Ishikawa (cell line): ENCODE results near the gene TMEM214.

Experiments
- CEBPB ChIP-seq: IDR thresholded peaks from 2 replicates; pipeline ENCODE4 v1.6.1; 2012
- EGR1 ChIP-seq: IDR thresholded peaks from 2 replicates; pipeline ENCODE4 v1.6.1; 2012
- EP300 ChIP-seq: IDR thresholded peaks from 2 replicates; pipeline ENCODE4 v1.6.1; 2012; ENCODE audit warnings: borderline replicate concordance
- FOXM1 ChIP-seq: IDR thresholded peaks from 2 replicates; pipeline ENCODE4 v1.6.1; 2012; ENCODE audit warnings: low read depth, borderline replicate concordance
- MAX ChIP-seq: IDR thresholded peaks from 2 replicates; pipeline ENCODE4 v1.6.1; 2012
- NFIC ChIP-seq: IDR thresholded peaks from 2 replicates; pipeline ENCODE4 v1.6.1; 2012
- RAD21 ChIP-seq: IDR thresholded peaks from 2 replicates; pipeline ENCODE4 v1.6.1; 2012; ENCODE audit warnings: low read depth
- REST ChIP-seq: IDR thresholded peaks from 2 replicates; pipeline ENCODE4 v1.6.1; 2012; ENCODE audit warnings: low read depth, mild to moderate bottlenecking
- TAF1 ChIP-seq: IDR thresholded peaks from 2 replicates; pipeline ENCODE4 v1.6.1; 2012; ENCODE audit warnings: low read depth, mild to moderate bottlenecking
- TCF12 ChIP-seq: IDR thresholded peaks from 2 replicates; pipeline ENCODE4 v1.6.1; 2012; ENCODE audit warnings: low read depth
- TEAD4 ChIP-seq: IDR thresholded peaks from 2 replicates; pipeline ENCODE4 v1.6.1; 2012
- USF1 ChIP-seq: IDR thresholded peaks from 2 replicates; pipeline ENCODE4 v1.6.1; 2012
- YY1 ChIP-seq: IDR thresholded peaks from 2 replicates; pipeline ENCODE4 v1.6.1; 2012; ENCODE audit warnings: low read depth
- ZBTB7A ChIP-seq: IDR thresholded peaks from 2 replicates; pipeline ENCODE4 v1.6.1; 2012; ENCODE audit warnings: low read depth

TMEM214 gene

GRCh38 chr2:27057184-27057583, 24.4 kb downstream of the TMEM214 start:
- TF ChIP-seq RAD21 = no peak
- TF ChIP-seq TAF1 = no peak
- TF ChIP-seq EGR1 = no peak
- no peak for TF ChIP-seq EP300
- TF ChIP-seq TEAD4 = no peak
- TF ChIP-seq MAX = no peak
- TF ChIP-seq CEBPB = no peak
- TF ChIP-seq FOXM1 = no peak
- TF ChIP-seq NFIC = no peak
- no peak for TF ChIP-seq USF1
- no peak for TF ChIP-seq ZBTB7A
- TF ChIP-seq REST = no peak

GRCh38 chr2:27058210-27058609, 25.4 kb downstream of the TMEM214 start:
- TF ChIP-seq YY1 = no peak
- no peak for TF ChIP-seq EP300
- TF ChIP-seq REST = no peak

- TF ChIP-seq RAD21 (no peak), YY1 (no peak), NFIC (no peak), USF1 (no peak), EGR1 (no peak)
These were observed 26.5 kb downstream of the TMEM214 start for GRCh38 chr2:27059141-27059820.

GRCh38 chr2:27060323-27060722, 27.6 kb downstream of the TMEM214 start:
- TF ChIP-seq TEAD4 (no peak), FOXM1 (no peak), TCF12 (no peak), REST (no peak), ZBTB7A (no peak), YY1 (no peak), RAD21 (no peak), CEBPB (no peak), EP300 (no peak), NFIC (no peak)

- TF ChIP-seq EGR1 (no peak), ZBTB7A (no peak), REST (no peak), YY1 (no peak), TAF1 (no peak)
These were observed 32.4 kb downstream of the TMEM214 start for GRCh38 chr2:27065128-27065527.
